GM13976 (cell line): Measurements from ENCODE around the gene COQ6.
"Not testable (repeated sequence)": the region's sequence is repeated elsewhere in the genome, so short reads cannot be mapped to it uniquely, and the experiment has no call there.

Experiments
- DNase-seq: peaks from one replicate; pipeline ENCODE4 v3.0.0; 2012; ENCODE audit warnings: low spot score
- CTCF ChIP-seq: IDR thresholded peaks from 2 replicates; pipeline ENCODE4 v1.5.1; 2012; ENCODE audit warnings: borderline replicate concordance, mild to moderate bottlenecking; ENCODE audit not compliant: insufficient read depth; ENCODE audit errors: extremely low read depth, missing control alignments, control extremely low read depth
- in situ Hi-C: fragments of 300-500 bp; cut with MboI; formaldehyde crosslinking; loops from one replicate; pipeline ENCODE4 v1.12.0; 2022; ENCODE audit warnings: low sequenced_read_pairs, mixed read lengths, inconsistent platforms; ENCODE audit not compliant: unreplicated experiment

COQ6 gene

GRCh38 chr14:73973497-73973896, 23.4 kb downstream of the COQ6 start:
- in situ Hi-C loops, result no loop called here
- no peak for TF ChIP-seq CTCF
- DNase-seq, result no peak

DNA sequence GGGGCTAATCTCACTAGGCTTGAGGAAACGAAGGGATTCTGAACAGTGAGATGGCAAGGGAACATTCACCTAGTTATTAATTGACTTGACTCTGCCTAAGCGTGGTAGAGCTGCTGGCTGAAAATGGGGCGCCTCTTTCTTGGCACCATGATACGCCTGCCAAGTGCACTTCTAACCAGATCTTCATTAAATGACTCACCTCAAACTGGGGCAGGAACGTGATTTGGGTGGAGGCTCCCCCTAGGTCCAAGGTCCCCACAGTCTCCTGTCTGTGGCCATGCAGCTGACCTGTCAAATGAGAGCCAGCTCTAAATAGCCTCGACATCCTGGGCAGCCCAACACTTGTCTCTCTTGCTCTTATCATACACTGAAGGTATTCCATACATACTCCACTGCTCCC, 26.0 kb downstream of the COQ6 start:
- no peak for TF ChIP-seq CTCF
- DNase-seq, result no peak
- in situ Hi-C loops, result no loop called here

GRCh38 chr14:73977896-73978295, 27.8 kb downstream of the COQ6 start:
- in situ Hi-C loops, result no loop called here

GRCh38 chr14:73988065-73988464, 38.0 kb downstream of the COQ6 start:
- no peak for DNase-seq
- in situ Hi-C loops, result no loop called here
- TF ChIP-seq CTCF, result no peak

More at GRCh38 chr14:73977896-73978295, 27.8 kb downstream of the COQ6 start:
- no peak for TF ChIP-seq CTCF
- DNase-seq, result no peak

- in situ Hi-C loops, DNase-seq: not testable (repeated sequence)
Observed at GRCh38 chr14:73988656-73989055, 38.6 kb downstream of the COQ6 start.

DNA sequence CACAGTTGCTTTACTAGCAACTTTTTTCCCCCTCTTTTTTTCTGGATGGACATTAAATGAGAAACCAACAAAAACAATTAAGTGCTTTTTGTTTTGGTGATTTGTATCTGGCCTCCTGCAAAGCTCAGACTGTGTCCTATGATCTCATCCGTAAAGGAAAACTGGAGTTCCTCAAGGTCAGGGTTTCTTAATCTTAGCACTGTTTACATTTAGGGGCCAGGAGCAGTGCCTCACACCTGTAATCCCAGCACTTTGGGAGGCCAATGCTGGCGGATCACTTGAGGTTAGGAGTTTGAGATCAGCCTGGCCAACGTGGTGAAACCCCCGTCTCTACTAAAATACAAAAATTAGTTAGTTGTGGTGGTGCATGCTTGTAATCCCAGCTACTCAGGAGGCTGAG, 41.0 kb downstream of the COQ6 start:
- in situ Hi-C loops, result no loop called here
- TF ChIP-seq CTCF, result no peak
- DNase-seq, result no peak

GRCh38 chr14:73994926-73995325, 44.8 kb downstream of the COQ6 start:
- in situ Hi-C loops, DNase-seq: not testable (repeated sequence)

DNA sequence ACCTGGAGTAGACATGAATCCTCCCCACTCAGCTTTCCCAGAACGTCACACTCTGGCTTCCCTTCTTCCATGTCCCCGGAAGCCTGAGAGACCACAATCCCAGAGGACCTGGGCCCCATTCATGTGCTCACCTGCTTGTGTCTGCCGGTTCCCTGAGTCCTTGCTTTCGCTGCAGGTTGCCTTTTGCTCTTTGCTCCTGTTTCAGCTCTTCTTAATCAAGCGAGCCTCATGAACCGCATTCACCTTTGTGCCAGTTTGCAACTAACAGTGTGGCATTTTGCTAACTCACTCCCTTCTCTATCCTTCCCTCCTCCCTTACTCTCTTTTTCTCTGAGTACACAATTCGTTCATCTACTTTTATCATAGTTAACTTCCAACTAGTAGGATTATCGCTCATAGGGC, 45.9 kb downstream of the COQ6 start:
- TF ChIP-seq CTCF, result no peak
- no peak for DNase-seq
- in situ Hi-C loops, result no loop called here
